K562 (cell line): ENCODE results near the gene USP48. TPM values are rescaled to one million over a fixed set of nuclear protein-coding genes. Genes with fewer than 3 reads are reported as not detected.

Experiments
- ATAC-seq: fragments of 200-7000 bp; cut with Tn5 transposase; 3 replicates; pipeline ENCODE4 v1.9.1; 2020; ENCODE audit warnings: moderate library complexity
- BruUV-seq: library from RNA; stranded (reverse); fragments of 400-500 nt; replicated peaks from 2 replicates; lab custom pipeline; 2021; lab: Mats Ljungman, UMichigan
- CTCF ChIA-PET: fragments of 300-600 bp; formaldehyde crosslinking; extraction: SDS; loops from one replicate; lab custom pipeline; 2021; ENCODE audit warnings: low intra/inter-chr PET ratio; lab: Yijun Ruan, JAX
- POLR2A ChIA-PET: fragments of 300-600, 350-650 bp; sonication (Branson Sonifier 250); formaldehyde crosslinking; extraction: SDS; loops from one replicate; lab custom pipeline; 2021; ENCODE audit warnings: antibody characterized with exemption, inconsistent platforms; lab: Yijun Ruan, JAX
- DNase-seq, 4 experiments: peaks; one replicate each; pipeline versions ENCODE4 v3.0.0 to v3.0.0-alpha.2; 2011 to 2018; ENCODE audit warnings: low spot score in 3 of 4, mixed read lengths in 3 of 4; ENCODE audit errors: extremely low read depth in 1 of 4
- FAIRE-seq: peaks from 2 replicates; lab custom pipeline; 2011; peaks lifted over from hg19 to GRCh38; lab: Jason Lieb, UNC
- H2AFZ ChIP-seq: 2 replicates; pipeline ENCODE4 v1.6.0; 2011; ENCODE audit warnings: low read depth, low read length, control low read depth, inconsistent platforms
- H3K27ac ChIP-seq: fragments of 200-600 bp; 3 replicates; pipeline ENCODE4 v1.8.0; 2011; ENCODE audit warnings: low read depth, mild to moderate bottlenecking, control low read depth, inconsistent platforms, low read length, moderate library complexity, mixed read lengths; ENCODE audit errors: extremely low read depth
- H3K27me3 ChIP-seq, 2 experiments: fragments of 300-600 bp in 1 of 2; 2 replicates in 1 of 2; 3 replicates in 1 of 2; pipeline versions ENCODE4 v1.6.0 to v1.8.0; 2011; ENCODE audit warnings: inconsistent platforms in 2 of 2, low read length in 2 of 2, mild to moderate bottlenecking in 1 of 2, mixed read lengths in 1 of 2, moderate library complexity in 1 of 2; ENCODE audit not compliant: control insufficient read depth in 2 of 2, insufficient read depth in 2 of 2
- H3K36me3 ChIP-seq: fragments of 300-600 bp; 3 replicates; pipeline ENCODE4 v1.8.0; 2011; ENCODE audit warnings: mild to moderate bottlenecking, low read length, inconsistent platforms; ENCODE audit not compliant: control insufficient read depth, insufficient read depth
- H3K4me1 ChIP-seq, 2 experiments: fragments of 200-600 bp in 1 of 2; replicated peaks in 1 of 2; 2 replicates in 1 of 2; 3 replicates in 1 of 2; pipeline versions ENCODE4 v1.5.1 to v1.8.0; 2011; ENCODE audit warnings: inconsistent platforms in 2 of 2, low read length in 2 of 2, mild to moderate bottlenecking in 1 of 2, mixed read lengths in 1 of 2, moderate library complexity in 1 of 2; ENCODE audit not compliant: control insufficient read depth in 2 of 2, insufficient read depth in 2 of 2
- H3K4me2 ChIP-seq: 2 replicates; pipeline ENCODE4 v1.6.1; 2011; ENCODE audit warnings: low read length, control low read depth, inconsistent platforms, mixed read lengths; ENCODE audit not compliant: insufficient read depth
- H3K4me3 ChIP-seq: fragments of 200-600 bp; sonication (generic), shearing (Covaris generic); 2 replicates; pipeline ENCODE4 v1.5.1; 2016; ENCODE audit warnings: control low read depth, inconsistent platforms
- H3K79me2 ChIP-seq: fragments of 200-600 bp; 3 replicates; pipeline ENCODE4 v1.8.0; 2011; ENCODE audit warnings: low read length, inconsistent platforms; ENCODE audit not compliant: control insufficient read depth, insufficient read depth
- H3K9ac ChIP-seq, 2 experiments: 2 replicates each; pipeline versions ENCODE4 v1.6.0 to v1.6.1; 2011; ENCODE audit warnings: low read depth in 2 of 2, low read length in 2 of 2, control low read depth in 1 of 2, inconsistent platforms in 1 of 2, mild to moderate bottlenecking in 1 of 2, mixed read lengths in 1 of 2; ENCODE audit not compliant: insufficient read depth in 1 of 2
- H3K9me1 ChIP-seq: one replicate; pipeline ENCODE4 v1.6.0; 2011; ENCODE audit warnings: inconsistent platforms, mild to moderate bottlenecking, low read length, moderate library complexity; ENCODE audit not compliant: control insufficient read depth, insufficient read depth
- H3K9me3 ChIP-seq: replicated peaks from 2 replicates; pipeline ENCODE4 v1.5.1; 2011; ENCODE audit warnings: low read depth, low read length, inconsistent platforms; ENCODE audit not compliant: control insufficient read depth, insufficient read depth
- H4K20me1 ChIP-seq: replicated peaks from 2 replicates; pipeline ENCODE4 v1.6.1; 2011; ENCODE audit warnings: low read length, inconsistent platforms, mixed read lengths; ENCODE audit not compliant: control insufficient read depth, insufficient read depth
- ELK3 ChIP-seq: fragments of 450-650 bp; formaldehyde crosslinking; IDR thresholded peaks from 2 replicates; pipeline ENCODE4 v1.4.0; 2020; ENCODE audit warnings: mild to moderate bottlenecking
- HES1 ChIP-seq: fragments of 450-650 bp; IDR thresholded peaks from 2 replicates; pipeline ENCODE4 v1.6.1; 2016; ENCODE audit warnings: low read depth, mild to moderate bottlenecking, moderate library complexity
- MNT ChIP-seq, 2 experiments: fragments of 450-650 bp; conservative IDR thresholded peaks; 2 replicates each; pipeline ENCODE4 v1.6.1; 2017; ENCODE audit warnings: mild to moderate bottlenecking in 2 of 2, moderate library complexity in 2 of 2
- MXI1 ChIP-seq: IDR thresholded peaks from 2 replicates; pipeline ENCODE4 v1.6.1; 2011; ENCODE audit warnings: low read depth, mild to moderate bottlenecking, improper control_type of control experiment, low read length
- NEUROD1 ChIP-seq: fragments of 150-350 bp; IDR thresholded peaks from 2 replicates; pipeline ENCODE4 v1.6.1; 2014; ENCODE audit warnings: borderline replicate concordance, low read length, low read depth; ENCODE audit not compliant: partially characterized antibody
- POLR3G ChIP-seq: IDR thresholded peaks from 2 replicates; pipeline ENCODE4 v1.6.1; 2011; ENCODE audit not compliant: insufficient read length, insufficient replicate concordance; ENCODE audit errors: extremely low read depth
- PTRF ChIP-seq: fragments of 450-650 bp; IDR thresholded peaks from 2 replicates; pipeline ENCODE4 v1.6.1; 2016; ENCODE audit warnings: mild to moderate bottlenecking, missing genetic modification characterization, missing compliant biosample characterization
- ZFPM2 ChIP-seq: fragments of 250-450 bp; sonication (Bioruptor Pico); IDR thresholded peaks from 2 replicates; pipeline ENCODE4 v1.5.1; 2022; ENCODE audit warnings: mild to moderate bottlenecking
- ZKSCAN1 ChIP-seq: fragments of 150-350 bp; IDR thresholded peaks from 2 replicates; pipeline ENCODE4 v1.6.1; 2016; ENCODE audit warnings: low read depth, low read length
- ZNF644 ChIP-seq: fragments of 200-800 bp; sonication (Bioruptor generic); IDR thresholded peaks from 2 replicates; pipeline ENCODE4 v1.6.1; 2016; ENCODE audit warnings: low read depth, missing genetic modification characterization, missing compliant biosample characterization
- in situ Hi-C: fragments of 300-500 bp; cut with MboI; formaldehyde crosslinking; loops from 4 replicates; pipeline ENCODE4 v1.15.0; 2018; ENCODE audit warnings: inconsistent platforms, mixed read lengths
- intact Hi-C: fragments of 100-400 bp; cut with micrococcal nuclease; formaldehyde crosslinking; loops from 2 replicates; pipeline ENCODE4 v1.14.2; 2022
- polyA plus RNA-seq, 8 experiments: library from polyadenylated mRNA; depleted of rRNA in 4 of 8; stranded (reverse) in 5 of 8; unstranded in 3 of 8; fragments of >200 nt; fragmentation: Nextera tagmentation in 2 of 8; fragmentation: Illumina TruSeq in 1 of 8; extraction: Ambion mirVana in 2 of 8; extraction: Trizol in 1 of 8; gene quantifications; 2 replicates each; pipeline versions ENCODE4 v1.2.1 to v1.2.3, GENCODE V29; 2011 to 2014; ENCODE audit warnings: inconsistent platforms in 1 of 8, missing spikeins in 1 of 8
- total RNA-seq, 7 experiments: library from RNA; depleted of rRNA in 6 of 7; stranded (reverse); fragments of >200 nt in 6 of 7; fragmentation: Illumina TruSeq in 2 of 7; extraction: Trizol in 2 of 7; gene quantifications; 2 replicates each; pipeline versions ENCODE4 v1.2.1 to v1.2.3, GENCODE V29; 2011 to 2021; ENCODE audit warnings: low replicate concordance in 1 of 7

USP48 gene
- total and polyA plus RNA-seq, 9 of the 15 experiments (the other 6 are each of a cell fraction or from before 2014, with no cell fraction given) = 23.3 to 123 (median 106) TPM

- ATAC-seq (no peak), FAIRE-seq (no peak), DNase-seq (no peak)
- ChIA-PET POLR2A (interaction anchor here (0.7 to 1.1 kb wide), 3 partner anchors 14 to 94 kb away, joined by 3 read pairs; no protein-coding TSS in a partner anchor), CTCF (no interaction called here)
- peak overlapping the region; percentile 2; the same call in 1 of the 3 replicates for H3K27ac ChIP-seq
- H3K4me2 ChIP-seq = no peak overlapping the region
- H2AFZ ChIP-seq = no peak overlapping the region
- no peak overlapping the region for H3K4me3 ChIP-seq
- 0 out of 2 replicates have a peak, but pooled peaks cover 7% of the 10 kb centered on the region for H4K20me1 ChIP-seq
- intact Hi-C loops = no loop called here
- H3K4me1 ChIP-seq = peaks cover 5 to 19% of the 10 kb centered on the region in 2 experiments
- in situ Hi-C loops = no loop called here
- peak overlapping the region in 1 of 2 experiments; percentile 18; a peak in 1 of 4 replicates for H3K9ac ChIP-seq
- H3K36me3 ChIP-seq = peaks cover 29% of the 10 kb centered on the region
- H3K27me3 ChIP-seq = no peaks in the 10 kb centered on the region
- peaks cover 99% of the 10 kb centered on the region for H3K79me2 ChIP-seq
- no TSS peak for BruUV-seq
- no peaks in the 10 kb centered on the region for H3K9me3 ChIP-seq
- H3K9me1 ChIP-seq = no peaks in the 10 kb centered on the region
- TF ChIP-seq ZNF644 (tag) = no peak
- TF ChIP-seq HES1 = peak; percentile 47; the same call in 1 of the 2 replicates
- no peak for TF ChIP-seq MXI1
- TF ChIP-seq ZKSCAN1 = no peak
- 0 out of 4 replicates have a peak, but pooled peaks have one; percentile 20 to 34 for TF ChIP-seq MNT (conservative IDR thresholded peaks at IDR 0.05)
- TF ChIP-seq ZFPM2 (CRISPR knock-in tag) = no peak
- TF ChIP-seq NEUROD1 = no peak
- TF ChIP-seq ELK3 (CRISPR knock-in tag) = no peak
- TF ChIP-seq POLR3G = no peak
- TF ChIP-seq PTRF (tag) = no peak
These were observed 6.9 kb downstream of the USP48 start for GRCh38 chr1:21775985-21776562.
